GM19452 (cell line): Measurements from ENCODE around the gene BCL2.
A peak's percentile ranks its signal among the peaks of the same experiment; 100 is the strongest.

Source experiments
- ATAC-seq: cut with Tn5 transposase; IDR thresholded peaks from one replicate; pipeline ENCODE4 v1.9.1; 2021; ENCODE audit not compliant: unreplicated experiment

BCL2 gene

GRCh38 chr18:63311118-63312018, 8.2 kb downstream of the BCL2 start:
- ATAC-seq, result peak; percentile 65

- ATAC-seq, result no peak
Measured at GRCh38 chr18:63309422-63309821, 10.1 kb downstream of the BCL2 start.

DNA sequence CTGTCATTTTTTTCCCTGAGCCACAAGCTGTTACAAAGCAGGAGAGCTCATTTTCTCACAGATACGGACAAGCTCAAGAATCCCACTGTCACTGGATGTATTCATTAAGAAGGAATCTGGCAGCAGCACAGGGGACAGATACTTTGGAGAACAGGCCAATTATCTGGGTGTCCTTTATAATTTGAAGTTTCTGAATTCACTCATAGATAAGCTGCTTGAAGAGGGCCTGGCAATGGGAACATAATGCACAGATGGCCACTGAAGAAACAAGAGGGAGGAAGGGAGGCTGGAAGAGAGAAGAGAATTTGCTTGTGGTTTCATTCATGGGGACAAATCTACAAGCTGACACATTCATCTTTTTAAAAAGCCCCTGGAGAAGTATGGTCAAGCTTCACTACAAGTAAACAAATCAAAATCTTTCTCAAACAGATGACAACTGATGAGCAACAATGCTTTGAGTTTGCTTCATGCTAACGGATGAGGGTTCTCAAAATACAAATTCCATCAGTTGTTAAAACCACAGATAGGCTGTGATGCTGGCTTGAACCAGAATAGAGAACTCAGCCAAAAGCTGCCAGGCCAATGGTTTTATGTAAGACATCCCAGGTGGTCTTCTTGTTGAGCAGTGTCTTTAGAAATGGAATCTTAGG, 11.9 kb downstream of the BCL2 start:
- no peak for ATAC-seq

DNA sequence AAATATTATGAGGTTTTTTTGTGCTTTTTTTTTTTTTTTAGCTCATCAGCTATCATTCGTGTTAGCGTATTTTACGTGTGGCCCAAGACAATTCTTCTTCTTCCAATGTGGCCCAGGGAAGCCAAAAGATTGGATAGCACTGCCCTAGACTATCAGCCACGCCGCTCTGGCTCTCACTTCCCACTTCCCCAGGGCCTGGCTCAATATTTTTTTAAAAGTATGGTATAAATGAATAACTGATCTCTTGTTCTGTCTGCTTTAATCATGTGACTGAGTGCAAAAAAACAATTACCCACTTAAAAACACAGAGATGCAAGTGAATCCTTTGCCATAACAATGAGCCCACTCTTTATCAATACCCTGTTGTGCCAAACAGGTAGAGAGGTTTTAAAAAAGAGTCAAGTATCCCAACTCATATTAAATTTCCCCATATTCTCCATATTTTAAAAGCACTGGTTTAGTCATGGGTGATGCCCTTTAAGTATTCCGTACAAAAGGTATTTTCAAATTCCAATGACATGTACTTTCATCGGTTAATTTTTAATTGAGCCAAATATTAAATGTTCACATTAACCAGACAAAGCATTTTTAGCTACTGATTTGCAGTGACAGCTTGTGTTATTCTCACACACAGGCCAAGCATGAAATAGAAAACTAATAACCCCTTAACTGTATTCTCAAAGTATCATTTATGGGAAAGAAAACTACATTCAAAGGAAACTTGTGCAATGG, 12.6 kb downstream of the BCL2 start:
- no peak for ATAC-seq

DNA sequence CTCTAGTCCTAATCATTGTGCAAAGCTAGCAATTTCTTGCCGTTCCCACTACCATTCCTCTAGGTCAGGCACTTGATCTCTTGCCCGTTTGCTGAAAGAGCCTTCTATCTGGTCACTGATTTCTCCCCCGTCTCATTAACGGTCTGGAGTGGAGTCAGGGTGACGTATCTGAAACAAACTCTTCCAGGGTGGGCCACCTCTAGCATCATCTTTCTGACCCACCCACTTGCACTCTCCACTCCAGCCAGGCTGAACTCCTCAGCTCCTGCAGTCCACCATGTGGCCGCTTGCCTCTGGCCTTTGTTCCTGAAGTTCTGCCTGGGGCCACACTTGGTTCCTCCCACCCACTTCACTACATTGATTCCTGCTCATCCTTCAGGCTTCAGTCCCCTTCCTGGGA, 13.3 kb downstream of the BCL2 start:
- ATAC-seq, result no peak

DNA sequence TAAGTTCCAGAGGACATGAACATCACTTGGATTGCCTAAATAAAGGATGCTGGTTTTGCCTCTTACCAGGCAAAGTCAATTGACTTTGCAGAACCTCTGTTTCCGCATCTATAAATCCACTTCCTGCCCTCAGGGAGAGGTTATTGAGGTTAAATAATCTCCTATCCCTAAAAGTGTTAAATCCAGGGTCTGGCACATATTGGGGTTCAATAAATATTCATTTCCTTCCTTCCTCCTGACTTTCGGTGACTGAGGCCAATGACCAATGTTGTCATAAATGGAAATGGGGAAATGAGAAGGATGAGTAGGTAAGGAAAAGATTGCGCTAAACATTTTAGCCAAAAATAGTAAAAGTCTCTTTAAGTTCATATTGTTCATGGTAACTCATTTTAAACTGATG, 16.0 kb downstream of the BCL2 start:
- ATAC-seq, result no peak

DNA sequence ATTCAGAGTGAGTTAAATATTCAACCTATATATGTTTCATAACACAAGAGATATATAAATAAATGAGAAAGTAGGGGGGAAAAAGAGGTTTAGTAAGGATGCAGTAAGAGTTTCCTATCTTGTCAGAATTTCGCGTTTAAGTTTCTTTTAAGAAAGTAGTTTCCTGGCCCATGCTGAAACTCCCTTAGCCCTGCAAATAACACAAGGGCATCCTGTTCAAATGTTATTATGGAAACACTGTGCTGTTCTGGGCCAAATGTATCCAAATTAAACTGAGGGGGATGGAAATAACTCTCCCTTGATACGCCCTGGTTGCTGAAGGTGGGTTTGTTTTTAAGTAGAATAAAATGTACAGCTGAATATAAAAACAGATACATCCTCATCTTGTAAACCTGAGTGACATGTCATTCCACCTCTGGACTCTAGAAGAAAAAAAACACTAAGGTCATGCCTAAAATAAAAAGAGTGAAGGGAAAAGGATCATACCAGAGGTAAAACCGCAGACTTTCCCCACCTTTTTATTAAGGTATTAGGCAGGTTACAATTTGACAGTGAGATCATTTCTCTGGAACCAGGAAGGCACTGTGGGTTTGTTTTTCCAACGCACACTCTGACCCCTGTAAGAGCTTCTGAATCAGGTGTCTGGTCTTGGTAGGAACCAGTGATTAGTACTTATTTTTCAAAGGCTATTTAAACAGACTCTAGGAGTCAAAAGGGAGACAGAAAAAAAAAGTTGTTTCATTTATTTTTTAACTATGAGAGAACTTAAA, 16.7 kb downstream of the BCL2 start:
- no peak for ATAC-seq

DNA sequence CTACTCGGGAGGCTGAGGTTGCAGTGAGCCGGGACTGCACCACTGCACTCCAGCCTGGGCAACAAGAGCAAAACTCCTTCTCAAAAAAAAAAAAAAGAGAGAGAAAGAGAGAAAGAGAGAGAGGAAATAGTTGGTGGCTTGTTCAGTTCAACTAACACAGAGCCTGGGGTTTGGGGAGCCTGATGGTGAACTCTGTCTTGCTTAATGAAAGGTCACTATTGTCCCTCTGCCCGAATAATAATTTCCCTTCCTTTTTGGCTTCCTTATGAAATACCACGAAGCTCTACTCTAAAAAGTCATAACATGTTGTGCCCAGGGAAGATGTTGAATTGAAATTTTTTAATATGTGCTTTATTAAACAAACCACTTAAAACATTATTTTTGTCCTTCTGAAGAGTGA, 17.3 kb downstream of the BCL2 start:
- no peak for ATAC-seq

DNA sequence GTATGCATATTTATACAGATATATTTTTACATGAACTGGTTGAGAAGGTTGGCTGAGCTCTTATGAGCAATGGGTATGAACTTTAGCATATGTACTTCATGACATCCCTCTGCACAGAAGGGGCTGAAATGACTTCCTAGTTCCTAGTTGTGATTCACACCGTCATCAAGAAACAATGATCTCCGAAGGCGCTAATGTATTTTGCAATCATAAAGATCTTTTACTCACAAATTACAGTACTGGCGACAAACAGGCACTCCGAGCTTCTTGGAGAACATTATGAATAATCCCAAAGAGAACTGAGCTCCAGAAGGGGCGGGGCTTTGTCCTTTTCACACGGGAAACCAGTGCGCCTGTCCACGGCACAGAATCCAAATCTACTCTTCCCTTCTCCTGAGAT, 18.1 kb downstream of the BCL2 start:
- ATAC-seq, result no peak

DNA sequence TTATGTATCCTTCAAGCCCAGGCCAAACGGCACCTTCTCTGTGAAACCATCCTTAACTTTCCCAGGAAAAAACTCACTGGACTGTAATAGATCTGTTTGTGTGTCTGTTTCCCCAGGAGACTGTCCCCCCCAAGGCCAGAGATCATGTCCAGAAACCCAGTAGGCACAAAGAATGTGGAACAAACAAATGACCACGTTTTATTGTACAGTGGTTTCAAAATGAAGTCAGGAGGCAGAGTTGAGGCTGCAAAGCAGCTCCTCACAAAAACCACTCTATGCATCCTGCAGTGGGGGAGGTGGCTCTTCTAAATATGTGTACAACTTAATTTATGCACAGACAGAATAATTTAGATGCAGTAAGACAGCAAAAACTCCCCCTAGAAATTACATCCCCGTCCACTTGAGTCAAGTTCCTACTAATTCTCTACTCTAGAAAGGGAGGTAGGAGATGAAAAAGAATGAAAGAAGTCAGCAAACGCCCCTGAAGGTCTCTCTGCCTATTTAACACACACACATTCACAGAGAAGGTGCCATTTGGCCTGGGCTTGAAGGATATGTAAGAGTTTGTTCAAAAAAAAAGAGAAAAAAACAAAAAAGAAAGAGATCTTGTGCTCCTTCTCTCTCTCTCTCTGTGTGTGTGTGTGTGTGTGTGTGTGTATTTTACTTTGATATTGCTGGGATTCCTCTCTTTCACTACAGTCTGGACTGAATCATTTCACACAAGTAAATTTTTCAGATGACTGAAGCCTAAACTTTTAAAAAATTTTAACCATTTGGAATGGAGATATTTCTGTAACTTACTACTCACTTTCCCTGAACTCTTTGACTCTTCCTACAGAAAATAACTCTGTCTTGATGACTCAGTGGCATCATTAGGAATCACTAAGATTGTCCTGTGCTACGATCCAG, 19.5 kb downstream of the BCL2 start:
- peak; percentile 52 for ATAC-seq

DNA sequence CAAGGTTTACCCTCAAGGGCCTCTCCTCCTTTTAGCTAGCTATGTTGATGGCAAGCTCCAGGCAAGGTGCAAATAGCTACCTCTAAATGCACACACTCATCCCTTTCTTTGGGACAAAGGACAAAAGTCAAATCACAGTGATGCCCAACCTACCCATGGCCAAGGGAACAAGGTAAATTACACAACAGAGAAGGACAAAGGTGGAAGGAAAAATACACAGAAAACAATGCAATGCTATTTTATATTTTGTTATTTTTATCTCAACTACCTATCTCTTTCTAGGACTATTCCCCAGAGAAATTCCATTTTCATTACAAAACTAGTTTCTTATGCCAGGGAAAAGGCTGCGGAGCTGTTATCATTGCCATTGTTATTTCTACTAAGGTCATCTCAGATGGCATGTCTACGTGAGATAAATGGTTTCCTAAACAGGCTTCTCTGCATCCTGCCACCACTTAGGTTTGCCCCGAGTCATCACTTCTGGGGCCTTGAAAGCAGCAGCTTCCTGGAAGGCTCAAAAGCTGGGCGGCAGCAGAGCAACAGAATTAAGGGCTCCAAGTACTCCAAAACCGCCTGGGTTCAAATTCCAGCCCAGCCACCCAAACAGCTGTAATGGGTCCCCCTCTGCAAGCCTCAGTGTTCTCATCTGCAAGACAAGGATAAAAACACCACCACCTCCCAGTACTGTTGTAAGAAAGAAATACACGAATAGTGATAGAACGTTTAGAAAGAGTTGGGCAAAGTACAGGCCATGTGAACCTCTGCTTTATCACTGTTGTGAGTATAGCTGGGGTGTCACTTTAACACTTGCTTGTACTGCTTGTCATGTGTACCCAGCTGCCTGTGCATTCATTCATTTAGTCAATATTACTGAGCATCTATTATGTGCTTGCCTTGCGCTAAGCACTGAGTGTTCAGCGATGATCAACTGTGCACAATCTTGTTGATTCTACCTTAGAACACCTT, 20.9 kb downstream of the BCL2 start:
- no peak for ATAC-seq

DNA sequence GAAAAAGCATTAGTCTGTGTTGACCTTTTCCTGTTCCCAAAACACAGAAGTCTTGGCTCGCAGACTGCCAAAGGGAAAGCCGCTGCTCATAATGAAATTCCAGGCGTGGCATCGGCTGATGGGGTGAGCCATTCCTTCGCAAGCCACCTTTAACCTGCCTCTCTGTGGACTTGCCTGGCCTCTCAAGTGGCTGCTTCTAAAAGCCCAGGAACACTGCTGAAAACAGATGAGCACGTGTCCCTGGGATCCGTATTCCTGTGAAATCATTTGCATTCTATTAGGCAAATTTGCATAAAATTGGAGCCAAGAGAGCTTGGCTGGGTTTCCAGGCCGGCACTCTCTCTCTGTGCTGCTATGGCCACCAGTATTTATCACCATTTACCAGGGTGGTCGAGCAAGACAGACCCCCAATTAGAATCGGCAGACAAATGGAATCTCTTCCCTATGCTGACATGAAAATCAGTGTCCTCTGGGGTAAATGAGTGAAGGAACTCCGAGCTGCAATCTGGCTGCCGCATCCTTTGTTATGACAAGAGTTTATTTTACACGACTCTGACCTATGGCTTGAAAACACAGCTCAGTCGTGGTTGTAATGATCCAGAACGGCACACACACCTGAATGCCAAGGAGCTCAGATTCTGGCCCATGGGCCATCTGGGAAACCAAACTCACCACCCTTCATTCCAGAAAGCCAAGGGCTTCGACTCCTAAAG, 21.7 kb downstream of the BCL2 start:
- ATAC-seq, result no peak

DNA sequence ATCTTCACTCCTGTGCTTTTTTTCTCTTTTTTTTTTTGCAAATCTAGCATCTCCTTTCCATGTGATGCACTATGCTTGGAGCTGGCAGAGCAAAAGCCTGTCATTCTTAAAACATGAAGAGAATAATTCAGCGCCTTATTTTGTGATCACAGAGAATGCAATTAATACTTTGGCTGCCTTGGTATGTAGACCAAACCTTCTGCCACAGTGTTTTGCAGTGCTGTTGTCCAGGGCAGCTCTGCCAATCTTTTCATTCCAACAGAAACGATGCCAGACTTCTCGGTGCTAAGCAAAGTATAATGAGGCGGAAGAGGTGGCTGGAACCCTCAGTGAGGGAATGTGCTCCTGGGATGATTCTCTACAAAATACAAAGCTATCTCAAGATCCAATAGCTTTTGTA, 25.6 kb downstream of the BCL2 start:
- no peak for ATAC-seq

GRCh38 chr18:63292831-63293683, 26.5 kb downstream of the BCL2 start:
- ATAC-seq, result peak; percentile 73

- ATAC-seq, result no peak
Measured at GRCh38 chr18:63291278-63291677, 28.3 kb downstream of the BCL2 start.

DNA sequence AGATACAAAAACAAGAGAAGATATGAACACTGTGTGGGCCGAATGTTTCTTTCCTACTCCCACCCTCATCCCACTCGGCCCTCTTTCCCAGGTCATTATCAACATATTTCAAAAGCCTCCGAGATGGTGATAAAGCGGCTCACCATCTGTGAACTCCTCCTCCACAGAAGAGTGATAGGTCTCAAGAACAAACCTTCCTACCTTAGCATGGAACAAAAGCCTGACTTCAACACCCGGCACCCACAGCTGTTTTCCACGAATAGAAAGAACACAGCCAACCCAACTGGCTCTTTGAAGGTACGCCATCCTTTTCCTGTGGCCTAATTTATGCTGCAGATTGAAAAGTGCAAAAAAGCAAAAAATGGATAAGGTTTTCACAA, 28.8 kb downstream of the BCL2 start:
- ATAC-seq, result no peak

- no peak for ATAC-seq
Measured at GRCh38 chr18:63290166-63290820, 29.3 kb downstream of the BCL2 start.
